Fibroblast of skin of abdomen (primary cell): Measurements from ENCODE around the gene DES.

Source experiments
- DNase-seq: peaks from one replicate; pipeline ENCODE4 v3.0.0-alpha.2; 2013

Gene DES

DNA sequence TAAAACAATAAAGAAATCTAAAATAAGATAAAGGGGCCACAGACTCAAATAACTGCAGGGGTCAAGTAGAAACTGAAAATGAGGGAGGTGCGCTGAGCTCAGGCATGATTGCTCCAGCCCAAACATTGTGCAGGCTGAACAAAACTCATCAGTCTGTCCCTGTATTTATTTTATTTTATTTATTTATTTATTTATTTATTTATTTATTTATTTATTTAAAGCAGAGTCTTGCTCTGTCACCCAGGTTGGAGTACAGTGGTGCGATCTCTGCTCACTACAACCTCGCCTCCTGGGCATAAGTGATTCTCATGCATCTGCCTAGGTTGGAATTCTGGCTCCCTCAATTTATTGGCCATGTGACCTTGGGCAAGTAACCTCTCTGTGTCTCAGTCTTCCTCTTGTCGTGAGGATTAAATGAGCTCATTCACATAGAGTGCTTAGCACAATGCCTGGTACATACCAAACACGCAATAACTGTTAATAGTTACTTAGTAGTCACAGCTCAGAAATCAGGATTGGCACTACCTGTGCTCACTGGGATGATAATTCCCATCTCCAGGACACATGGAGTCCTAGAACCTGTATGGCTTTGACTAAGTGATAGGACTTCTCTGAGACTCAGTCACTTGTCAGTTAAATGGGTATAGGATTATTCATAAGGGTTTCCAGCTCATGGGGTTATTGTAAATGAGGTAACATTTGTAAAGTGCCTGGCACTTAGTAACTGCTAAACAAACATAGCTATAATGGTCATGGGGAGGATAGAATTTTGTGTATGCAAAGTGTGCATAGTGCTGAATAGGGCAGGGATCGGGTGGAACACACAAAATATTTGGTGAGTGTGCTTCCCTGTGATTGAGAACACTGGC is 22.4 kb downstream of the DES start:
- no peak for DNase-seq

DNA sequence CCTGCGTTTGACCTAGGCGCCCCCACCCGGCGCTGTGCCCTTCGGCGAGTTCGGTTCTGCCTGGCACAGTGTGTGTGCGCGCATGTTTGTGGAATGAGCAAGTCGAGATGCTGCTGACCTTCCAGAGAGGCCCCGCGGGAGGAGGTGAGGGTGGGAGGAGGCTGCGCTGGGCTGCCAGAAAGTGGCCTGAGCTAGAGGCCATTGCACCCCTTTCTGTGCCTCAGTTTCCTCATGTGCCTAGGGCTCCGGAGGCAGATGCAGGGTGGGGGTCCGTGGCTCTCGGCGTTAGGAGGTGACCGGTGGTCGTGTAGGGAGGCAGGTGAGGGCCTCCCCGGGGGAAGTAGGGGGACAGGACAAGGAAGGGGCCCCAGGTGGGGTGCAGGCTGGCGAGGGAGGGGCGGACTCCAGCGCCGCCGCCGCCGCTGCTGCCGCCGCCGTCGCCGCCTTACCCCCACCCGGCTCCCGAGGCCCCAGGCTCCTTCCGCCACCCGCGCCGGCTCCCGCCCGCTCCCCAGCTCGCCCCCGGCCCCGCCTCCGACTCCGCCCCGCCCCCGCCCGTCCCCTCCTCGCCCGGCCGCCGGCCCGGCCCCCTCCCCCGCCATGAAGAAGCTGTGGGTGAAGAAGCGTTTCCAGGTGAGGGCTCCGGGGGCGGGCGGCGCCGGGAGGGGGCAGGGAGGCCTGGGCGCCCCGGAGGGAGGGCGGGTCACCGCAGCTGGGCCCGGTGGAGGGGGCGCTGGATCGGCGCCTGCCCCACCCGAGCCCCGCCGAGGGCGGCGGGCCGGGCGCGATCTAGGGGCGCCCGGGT is 23.5 kb downstream of the DES start:
- peak; percentile 59 for DNase-seq

DNA sequence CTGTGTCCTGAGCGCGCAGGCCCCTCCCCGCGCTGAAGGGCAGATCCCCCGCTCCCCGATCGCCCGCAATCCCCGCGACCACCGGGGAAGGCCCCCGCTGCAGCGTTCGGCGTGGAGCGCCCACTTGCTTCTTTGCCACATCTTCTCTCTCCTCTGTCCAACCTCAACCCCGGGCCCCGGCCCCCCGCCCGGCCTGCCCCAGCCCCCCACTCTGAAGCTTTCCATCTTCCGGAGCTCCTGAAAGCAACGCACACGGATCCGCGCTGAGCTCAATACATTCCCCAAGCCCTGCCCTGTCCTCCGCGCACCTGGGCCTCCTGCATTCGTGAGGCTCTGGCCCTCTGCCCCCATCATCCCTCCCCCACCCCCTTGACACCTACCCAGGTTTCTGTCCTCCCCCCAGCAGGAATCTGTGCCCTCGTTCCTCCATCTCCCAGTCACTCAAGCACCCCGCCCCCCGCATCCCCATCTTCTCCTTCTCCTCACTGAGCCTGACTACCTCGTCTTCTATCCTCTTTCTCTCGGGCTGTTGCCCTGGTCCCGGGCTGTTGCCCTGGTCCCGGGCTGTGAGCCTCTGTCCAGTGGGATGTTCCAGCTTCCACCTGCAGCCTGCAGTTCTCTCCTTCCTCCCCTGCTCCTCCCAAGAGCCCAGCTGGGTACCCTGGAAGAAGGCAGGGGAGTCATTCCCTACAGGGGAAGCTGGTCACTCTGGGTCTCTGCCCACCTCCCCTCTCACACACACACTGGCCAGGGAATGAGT is 24.3 kb downstream of the DES start:
- DNase-seq = no peak

DNA sequence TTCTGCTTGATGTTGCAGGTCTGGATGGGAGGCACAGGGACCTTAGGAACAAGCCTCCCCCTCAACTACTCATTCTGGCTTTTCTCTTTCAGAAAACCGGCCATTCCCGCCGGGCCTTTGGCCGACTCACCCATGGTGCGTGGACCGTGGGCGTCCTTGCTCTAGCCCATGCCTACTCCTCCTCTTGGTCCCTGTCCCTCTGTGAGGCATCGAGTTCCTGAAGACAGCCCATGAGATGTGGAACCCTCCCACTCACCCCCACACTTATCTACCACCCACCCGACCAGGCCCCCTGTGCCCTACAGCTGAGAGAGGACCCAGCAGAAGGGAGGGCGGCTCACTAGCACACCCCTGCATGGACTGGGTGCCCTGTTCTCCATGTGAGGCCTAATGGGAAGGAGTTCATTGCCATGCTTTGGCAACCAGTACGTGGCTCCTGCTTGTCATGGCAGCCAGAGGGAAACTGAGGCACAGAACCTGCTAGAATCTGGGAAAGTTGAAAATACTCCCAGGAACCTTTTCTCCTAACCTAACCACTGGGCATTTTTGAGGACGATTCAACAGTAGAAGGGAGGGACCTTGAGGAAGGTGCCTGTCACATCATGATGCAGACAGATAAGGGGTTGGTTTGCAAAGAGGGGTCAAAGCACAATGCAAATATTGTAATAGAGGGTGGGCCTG is 25.0 kb downstream of the DES start:
- no peak for DNase-seq

DNA sequence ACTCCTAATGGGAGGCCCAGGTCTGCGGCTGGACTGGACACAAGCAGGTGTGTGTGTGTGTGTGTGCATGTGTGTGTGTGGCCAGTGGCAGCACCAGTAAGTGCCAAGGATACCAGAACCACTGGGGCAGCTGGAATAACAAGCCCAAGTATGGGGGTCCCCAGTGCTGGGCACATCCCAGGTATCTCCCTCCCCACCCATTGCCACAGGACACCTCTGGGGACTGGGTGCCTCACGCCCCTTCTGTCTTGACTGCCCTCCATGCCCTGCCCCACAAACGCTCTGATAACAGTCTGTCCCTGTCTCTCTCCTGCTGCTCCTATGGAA is 25.5 kb downstream of the DES start:
- no peak for DNase-seq

DNA sequence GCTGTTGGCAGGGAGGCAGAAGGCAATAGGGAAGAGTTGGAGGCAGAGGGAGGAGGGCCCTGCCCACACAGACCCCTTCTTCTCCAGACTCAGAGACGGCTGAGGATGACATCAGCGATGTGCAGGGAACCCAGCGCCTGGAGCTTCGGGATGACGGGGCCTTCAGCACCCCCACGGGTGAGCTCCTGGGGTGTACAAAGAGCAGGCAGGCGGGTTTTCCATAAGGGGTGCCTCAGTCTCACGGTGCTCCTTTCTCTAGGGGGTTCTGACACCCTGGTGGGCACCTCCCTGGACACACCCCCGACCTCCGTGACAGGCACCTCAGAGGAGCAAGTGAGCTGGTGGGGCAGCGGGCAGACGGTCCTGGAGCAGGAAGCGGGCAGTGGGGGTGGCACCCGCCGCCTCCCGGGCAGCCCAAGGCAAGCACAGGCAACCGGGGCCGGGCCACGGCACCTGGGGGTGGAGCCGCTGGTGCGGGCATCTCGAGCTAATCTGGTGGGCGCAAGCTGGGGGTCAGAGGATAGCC is 26.5 kb downstream of the DES start:
- DNase-seq = no peak

DNA sequence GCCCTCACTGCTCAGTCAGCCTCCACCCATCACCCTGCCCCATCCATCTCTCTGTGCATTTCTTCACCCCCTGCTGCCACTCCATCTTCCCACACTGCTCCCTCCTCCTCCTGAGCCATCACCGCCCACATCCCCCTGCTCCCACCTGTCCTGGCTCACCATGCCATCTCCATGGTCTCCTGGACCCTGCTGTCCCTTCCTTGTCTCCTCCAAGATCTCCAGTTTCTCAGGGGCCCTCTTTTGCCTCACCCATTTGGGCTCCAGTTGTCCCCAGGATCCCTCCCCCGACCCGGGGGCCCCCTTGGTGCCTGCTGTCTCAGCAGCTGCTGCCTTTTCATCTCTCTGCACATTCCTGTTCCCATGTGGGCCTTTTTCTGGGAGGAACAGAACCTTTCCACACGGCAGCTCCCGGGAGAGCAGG is 27.1 kb downstream of the DES start:
- DNase-seq = no peak

DNA sequence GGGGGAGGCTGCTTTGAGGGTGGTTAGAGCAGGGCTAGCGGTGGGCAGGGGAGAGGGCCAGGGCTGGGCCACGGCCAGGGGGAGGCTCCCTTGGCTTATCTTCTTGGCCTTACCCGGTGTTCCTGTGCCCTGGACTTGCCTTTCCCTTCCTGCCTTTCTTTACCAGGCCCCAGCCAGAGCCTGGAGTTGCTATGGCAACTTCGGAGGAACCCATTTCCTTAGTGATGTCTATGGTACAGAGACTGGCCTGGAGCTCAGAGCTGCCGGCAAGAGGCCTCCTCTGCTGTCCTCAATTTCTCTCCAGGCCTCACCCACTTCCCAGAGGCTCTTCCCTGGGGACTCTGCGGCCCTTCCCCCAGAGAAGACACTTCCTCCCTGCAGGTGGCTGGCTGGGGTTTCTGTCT is 27.9 kb downstream of the DES start:
- DNase-seq = peak; percentile 64

DNA sequence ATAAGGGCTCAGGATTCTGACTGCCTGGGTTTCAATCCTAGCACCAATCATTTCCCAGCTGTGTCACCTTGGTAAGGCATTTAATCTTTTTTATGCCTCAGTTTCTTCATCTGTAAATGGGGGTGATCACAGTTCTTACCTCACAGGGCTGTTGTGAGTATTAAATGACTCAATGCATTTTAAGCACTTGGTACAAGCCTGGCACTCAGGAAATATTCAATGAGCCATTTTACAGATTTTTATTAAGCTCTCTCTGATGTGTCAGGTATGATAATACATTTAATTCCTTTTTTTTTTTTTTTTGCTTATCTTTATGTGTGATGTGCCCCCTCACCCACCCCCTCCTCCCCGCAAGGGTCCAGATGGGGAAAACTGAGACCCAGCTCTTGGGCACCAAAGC is 28.5 kb downstream of the DES start:
- no peak for DNase-seq

DNA sequence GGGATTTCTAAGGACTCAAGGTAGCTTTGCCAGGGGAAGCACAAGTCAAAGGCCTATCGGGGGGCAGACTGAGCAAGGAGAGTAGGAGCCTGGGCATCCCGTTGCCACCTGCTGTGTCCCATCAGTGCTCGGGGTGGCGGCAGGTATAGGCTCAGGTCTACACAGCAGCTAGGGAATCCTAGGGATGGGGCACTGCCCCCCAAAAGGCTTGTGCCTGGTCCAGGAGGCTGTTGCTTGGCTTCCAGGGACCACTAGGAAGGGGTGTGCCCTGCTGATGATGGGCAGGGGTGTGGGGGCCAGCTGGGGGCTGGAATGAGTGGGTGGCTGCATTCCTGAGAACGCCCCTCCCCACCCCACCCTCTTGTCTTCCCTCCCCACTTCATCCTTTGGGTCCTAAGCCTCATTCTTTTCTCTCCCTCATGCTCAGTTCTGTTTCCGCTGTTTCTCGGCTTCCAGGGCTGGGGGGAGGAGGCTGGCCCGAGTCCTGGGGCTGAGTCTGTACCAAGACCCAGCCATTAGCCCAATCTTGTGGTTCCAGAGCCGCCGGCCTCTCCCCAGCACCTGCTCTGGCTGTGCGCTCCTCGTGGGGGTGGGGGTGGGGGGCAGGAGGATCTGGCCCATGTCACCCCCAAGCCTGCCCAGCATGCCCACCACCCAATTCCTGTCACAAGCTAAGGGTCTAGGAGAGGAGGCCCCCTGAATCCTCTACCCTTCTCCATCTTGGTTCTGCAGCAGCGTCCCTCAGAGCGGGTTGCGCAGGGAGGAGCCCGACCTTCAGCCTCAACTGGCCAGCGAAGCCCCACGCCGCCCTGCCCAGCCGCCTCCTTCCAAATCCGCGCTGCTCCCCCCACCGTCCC is 29.3 kb downstream of the DES start:
- peak; percentile 35 for DNase-seq

DNA sequence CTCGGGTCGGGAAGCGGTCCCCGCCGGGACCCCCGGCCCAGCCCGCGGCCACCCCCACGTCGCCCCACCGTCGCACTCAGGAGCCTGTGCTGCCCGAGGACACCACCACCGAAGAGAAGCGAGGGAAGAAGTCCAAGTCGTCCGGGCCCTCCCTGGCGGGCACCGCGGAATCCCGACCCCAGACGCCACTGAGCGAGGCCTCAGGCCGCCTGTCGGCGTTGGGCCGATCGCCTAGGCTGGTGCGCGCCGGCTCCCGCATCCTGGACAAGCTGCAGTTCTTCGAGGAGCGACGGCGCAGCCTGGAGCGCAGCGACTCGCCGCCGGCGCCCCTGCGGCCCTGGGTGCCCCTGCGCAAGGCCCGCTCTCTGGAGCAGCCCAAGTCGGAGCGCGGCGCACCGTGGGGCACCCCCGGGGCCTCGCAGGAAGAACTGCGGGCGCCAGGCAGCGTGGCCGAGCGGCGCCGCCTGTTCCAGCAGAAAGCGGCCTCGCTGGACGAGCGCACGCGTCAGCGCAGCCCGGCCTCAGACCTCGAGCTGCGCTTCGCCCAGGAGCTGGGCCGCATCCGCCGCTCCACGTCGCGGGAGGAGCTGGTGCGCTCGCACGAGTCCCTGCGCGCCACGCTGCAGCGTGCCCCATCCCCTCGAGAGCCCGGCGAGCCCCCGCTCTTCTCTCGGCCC is 30.1 kb downstream of the DES start:
- DNase-seq = no peak

DNA sequence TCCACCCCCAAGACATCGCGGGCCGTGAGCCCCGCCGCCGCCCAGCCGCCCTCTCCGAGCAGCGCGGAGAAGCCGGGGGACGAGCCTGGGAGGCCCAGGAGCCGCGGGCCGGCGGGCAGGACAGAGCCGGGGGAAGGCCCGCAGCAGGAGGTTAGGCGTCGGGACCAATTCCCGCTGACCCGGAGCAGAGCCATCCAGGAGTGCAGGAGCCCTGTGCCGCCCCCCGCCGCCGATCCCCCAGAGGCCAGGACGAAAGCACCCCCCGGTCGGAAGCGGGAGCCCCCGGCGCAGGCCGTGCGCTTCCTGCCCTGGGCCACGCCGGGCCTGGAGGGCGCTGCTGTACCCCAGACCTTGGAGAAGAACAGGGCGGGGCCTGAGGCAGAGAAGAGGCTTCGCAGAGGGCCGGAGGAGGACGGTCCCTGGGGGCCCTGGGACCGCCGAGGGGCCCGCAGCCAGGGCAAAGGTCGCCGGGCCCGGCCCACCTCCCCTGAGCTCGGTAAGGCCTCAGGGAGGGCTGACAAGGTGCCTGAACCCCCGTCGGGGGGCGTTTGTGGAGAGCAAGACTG is 30.7 kb downstream of the DES start:
- DNase-seq = no peak

DNA sequence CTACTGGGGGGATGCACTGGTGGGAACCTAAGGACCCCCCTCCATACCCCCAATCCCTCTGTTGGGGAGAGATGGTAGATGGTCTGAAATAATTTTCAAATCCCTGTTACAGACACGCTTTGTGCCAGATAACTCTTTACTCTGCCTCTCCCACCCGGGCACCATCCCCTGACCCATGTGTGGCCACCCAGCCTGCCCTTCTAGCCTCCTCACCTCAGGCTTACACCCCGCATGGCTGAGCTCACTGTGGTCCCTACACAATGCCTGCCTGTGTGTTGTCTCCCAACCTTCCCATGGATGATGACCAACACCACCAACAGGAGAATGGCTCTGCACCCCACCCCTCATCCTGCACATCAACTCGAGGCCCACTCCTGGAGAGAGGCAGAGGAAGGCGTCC is 31.4 kb downstream of the DES start:
- DNase-seq = no peak

DNA sequence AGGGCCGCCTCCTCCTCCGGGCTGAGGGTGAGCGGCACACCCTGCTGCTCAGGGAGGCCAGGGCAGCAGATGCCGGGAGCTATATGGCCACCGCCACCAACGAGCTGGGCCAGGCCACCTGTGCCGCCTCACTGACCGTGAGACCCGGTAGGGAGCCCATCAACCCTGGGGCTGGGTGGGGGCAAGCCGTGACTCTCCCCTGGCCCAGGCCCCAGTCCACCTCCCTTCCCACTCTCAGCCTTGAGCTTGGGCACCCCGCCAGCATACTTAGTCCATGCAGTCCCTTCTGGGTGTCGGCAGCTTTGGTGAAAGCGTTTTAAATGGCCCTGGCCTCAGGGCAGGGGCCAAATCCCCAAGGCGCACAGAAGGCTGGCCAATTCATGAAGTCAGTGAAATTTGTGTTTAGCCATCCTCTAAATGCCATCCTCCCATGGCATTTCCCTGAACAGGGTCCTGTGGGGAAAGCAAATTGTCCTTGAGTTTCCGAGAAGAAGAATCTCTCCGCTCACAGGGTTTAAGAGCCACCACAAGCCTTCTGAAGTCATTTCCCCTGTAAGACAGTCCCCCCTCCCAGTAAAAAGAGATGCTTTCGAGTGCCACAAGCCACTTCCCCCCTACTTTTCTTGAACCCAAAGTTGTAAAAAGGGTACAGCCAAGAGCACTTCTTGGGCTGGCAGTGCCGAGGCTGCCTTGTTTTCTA is 33.6 kb downstream of the DES start:
- DNase-seq = no peak

DNA sequence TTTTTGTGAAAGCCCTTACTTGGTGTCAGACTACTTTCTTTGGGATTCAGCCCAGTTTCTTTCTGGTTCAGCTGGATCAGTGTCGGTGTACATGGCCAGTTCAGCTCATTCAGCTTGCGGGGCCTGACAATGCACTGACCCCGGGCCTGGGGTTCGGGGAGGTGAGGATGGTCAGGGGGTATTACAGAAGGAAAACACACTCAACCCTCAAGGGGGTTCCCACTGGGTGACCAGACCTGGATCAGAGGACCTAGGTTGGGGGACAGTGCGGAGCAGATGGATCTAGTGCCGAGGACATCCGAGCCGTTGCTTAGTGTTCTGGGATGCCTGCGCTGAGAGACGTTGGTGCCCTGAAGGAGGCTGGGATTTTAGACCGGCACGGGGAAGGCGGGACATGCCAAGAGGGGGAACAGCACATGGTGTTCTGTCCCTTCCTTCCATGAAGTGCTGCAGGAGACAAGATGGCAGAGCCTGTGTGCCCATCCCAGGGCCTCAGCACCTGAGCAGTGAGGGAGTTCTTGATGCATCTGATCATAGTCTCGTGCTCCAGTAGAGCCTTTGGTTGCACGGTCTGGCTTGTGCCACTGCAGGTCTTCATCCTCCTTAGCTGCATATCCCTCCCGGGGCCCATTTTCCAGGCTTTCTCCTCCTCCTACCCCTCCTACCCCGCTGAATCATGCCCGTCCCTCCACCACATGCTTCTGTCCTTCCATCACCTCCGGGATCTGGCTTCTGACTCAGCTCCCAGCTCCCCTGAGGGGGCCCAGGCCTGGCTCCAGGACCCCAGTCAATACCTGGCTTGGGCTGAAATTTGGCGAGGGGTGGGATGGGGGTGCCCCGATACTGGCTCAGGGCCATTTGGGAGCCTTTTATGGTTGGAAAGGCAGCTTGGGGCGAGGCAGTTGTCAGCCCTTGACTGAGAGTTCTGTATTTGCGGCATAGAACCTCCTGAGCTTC is 34.5 kb downstream of the DES start:
- peak; percentile 99 for DNase-seq

DNA sequence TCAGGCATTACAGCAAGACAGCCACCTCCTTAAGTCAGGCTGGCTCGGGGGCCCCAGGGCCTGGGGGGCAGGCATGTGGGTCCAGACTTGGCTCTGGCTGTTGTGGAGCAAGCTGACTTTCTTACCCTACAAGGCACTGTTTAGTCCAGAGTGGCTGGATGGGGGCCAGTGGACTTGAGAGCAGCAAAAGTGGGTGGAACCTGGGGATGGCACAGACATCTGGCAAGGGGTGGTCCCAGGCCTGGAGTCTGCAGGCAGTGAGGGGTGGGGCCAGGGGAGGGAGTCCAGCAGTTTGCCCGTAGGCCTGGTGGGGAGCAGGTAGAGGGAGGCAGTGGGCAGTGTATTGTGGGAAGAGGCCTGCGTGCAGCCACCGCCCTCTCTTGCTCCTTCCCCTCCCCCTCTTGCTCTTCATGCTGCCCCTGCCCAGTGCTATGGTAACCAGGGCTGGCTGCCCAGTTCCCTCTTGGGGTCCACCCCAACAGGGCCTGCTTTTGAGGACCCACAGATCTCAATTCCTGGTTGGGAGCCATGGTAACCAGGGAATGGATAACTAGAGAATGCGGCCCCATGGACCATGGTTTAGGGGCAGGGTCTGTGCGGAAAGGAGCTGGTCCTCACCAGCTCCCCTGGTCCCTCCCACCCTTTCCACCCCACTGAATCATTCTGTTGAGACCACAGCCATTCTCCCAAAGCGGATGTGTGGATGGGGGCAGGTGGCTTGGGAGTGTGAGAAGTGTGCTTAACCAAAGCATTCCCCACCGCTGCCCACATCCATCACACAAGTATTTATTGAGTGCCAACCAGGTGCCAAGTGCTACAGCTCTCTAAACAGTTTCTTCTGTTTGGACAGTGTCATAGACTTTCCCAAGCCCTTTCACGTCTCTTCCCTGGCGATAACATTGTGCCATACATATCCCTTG is 35.8 kb downstream of the DES start:
- peak; percentile 98 for DNase-seq

DNA sequence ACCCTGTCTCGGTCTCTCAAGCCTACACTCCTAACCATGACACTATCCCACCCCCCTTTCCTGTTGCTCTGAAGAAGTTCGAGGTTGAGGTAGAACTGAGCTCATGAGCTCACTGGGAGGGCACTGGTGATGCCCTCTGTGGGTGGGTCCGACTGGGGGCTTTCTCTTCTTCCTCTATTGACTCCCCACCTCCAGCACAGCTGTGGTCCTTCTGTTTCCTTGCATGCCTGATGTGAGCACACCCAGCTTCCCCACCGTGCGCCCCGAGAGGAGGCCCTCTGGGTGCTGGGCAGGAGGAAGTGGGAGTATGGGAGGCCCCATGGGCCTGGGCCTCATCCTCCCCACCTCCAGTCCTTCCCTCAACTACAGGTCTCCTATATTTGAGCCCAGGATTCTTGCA is 37.4 kb downstream of the DES start:
- no peak for DNase-seq
